Epithelial cell of proximal tubule (primary cell): ENCODE results near the gene CBLC. TPM values are rescaled to one million over a fixed set of nuclear protein-coding genes. Genes with fewer than 3 reads are reported as not detected.
"Not testable (repeated sequence)": the region's sequence is repeated elsewhere in the genome, so short reads cannot be mapped to it uniquely, and the experiment has no call there.

Source experiments
- DNase-seq: peaks from one replicate; pipeline ENCODE4 v3.0.0-alpha.2; 2011; ENCODE audit warnings: low read depth
- H3K4me3 ChIP-seq: 2 replicates; pipeline ENCODE4 v1.5.1; 2011; ENCODE audit warnings: low read depth, mild to moderate bottlenecking, low read length
- CTCF ChIP-seq: conservative IDR thresholded peaks from 2 replicates; pipeline ENCODE4 v1.5.1; 2012; ENCODE audit warnings: low read depth, mild to moderate bottlenecking, low read length
- total RNA-seq: library from RNA; depleted of rRNA; stranded (reverse); fragments of >200 nt; gene quantifications from 2 replicates; pipeline ENCODE4 v1.2.3, GENCODE V29; 2015

CBLC gene
- total RNA-seq, 1 donor from 2014 or later, result 27.2 TPM

GRCh38 chr19:44775676-44776240 lies 1.9 kb upstream of the CBLC start:
- no peak for DNase-seq
- no peak for TF ChIP-seq CTCF
- H3K4me3 ChIP-seq, result no peak overlapping the region

DNA sequence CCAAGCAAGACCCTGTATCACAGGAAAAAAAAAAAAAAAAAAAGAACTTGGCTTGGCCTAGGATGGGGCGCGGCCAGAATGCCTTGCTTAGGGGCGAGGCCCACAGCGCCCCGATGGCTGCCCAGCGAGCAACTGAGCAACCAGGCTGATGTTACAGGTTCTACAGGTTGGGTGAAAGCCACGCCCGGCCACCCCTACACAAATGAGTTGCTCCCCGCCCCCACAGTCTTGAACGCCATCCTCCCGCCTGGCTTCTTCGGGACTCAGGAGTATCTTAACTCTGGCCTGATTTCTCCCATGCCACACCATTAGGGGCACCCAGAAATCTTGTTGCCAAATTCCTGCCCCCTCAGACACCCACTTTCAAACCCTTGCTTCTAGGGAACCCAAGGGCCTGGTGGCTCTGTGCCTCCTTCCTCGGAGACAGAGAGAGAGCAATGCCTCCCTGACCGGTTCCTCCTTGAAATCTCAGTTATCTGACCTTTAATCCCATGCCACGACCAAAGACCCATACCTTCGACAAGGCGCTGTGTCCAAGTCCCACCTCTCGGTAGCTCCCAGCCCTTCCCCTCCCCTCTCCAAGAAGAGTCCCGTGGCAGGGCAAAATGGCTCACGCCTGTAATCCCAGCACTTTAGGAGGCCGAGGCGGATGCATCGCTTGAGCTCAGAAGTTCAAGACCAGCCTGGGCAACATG lies 1.1 kb upstream of the CBLC start:
- DNase-seq, result no peak
- no peak for TF ChIP-seq CTCF
- no peak overlapping the region for H3K4me3 ChIP-seq

- TF ChIP-seq CTCF, result no peak
- DNase-seq, result no peak
- no peak overlapping the region for H3K4me3 ChIP-seq
Measured at GRCh38 chr19:44779150-44779549, 1.5 kb downstream of the CBLC start.

DNA sequence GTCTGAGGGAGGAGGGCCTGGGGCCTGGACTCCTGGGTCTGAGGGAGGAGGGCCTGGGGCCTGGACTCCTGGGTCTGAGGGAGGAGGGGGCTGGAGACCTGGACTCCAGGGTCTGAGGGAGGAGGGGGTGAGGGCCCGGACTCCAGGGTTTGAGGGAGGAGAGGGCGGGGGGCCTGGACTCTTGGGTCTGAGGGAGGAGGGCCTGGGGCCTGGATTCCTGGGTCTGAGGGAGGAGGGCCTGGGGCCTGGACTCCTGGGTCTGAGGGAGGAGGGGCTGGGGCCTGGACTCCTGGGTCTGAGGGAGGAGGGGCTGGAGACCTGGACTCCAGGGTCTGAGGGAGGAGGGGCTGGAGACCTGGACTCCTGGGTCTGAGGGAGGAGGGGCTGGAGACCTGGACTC lies 4.0 kb downstream of the CBLC start:
- not testable (repeated sequence) for H3K4me3 ChIP-seq, DNase-seq

DNA sequence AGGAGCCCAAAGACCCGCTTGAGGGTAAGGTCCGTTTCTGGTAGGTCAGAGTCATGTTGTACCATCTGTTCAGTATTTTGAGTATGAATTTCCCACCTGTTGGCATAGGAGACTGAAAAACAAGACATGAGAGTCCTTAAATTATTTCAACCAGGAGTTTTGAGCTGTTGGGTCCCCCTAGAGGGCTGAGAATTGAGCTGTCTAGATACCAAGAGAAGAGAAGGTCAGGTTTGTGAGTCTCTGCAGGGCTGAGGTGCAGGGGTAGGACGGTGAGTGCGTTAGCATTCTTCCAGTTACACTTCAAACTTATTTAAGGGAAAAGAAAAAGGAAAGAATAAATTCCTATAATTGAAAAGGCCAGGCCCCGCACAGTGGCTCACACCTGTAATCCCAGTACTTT lies 5.0 kb downstream of the CBLC start:
- no peak overlapping the region for H3K4me3 ChIP-seq
- TF ChIP-seq CTCF, result peak; percentile 24

DNA sequence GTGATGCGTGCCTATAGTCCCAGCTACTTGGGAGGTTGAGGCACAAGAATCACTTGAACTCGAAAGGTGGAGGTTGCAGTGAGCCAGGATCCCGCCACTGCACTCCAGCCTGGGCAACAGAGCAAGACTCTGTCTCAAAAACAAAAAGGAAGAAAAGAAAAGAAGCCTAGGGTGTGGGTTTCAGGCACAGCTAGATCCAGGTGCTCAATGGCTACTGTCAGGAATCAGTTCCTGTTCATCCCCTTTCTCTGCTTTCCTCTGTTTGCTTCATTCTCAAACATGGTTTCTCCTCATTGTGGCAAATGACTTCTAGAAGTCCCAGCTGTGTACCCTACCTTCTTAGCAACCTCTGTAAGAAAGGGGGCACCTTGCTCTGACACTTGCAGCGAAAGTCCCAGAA lies 5.9 kb downstream of the CBLC start:
- no peak for TF ChIP-seq CTCF
- no peak for DNase-seq
- no peak overlapping the region for H3K4me3 ChIP-seq

More for the DNA sequence above, 5.0 kb downstream of the CBLC start:
- no peak for DNase-seq

DNA sequence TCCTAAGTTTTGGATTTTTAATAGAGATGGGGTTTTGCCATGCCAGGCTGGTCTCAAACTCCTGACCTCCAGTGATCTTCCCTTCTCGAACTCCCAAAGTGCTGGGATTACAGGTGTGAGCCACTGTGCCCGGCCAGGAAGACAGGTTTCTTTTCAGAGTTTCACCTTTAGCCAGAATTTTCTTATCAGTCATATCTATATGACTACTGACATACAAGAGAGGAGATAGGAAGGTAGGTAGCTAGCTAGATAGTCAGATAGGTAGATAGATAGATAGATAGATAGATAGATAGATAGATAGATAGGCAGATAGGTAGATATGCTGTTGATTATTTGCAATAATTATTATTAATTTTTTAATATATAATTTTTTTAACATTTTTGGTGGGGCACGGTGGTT lies 7.6 kb downstream of the CBLC start:
- TF ChIP-seq CTCF, result no peak
- DNase-seq, result no peak
- no peak overlapping the region for H3K4me3 ChIP-seq
